ENCODE data around the gene NEURL1.
A peak's percentile ranks its signal among the peaks of the same experiment; 100 is the strongest.
"Not testable (repeated sequence)": the region's sequence is repeated elsewhere in the genome, so short reads cannot be mapped to it uniquely, and the experiment has no call there.

The NEURL1 gene

DNA sequence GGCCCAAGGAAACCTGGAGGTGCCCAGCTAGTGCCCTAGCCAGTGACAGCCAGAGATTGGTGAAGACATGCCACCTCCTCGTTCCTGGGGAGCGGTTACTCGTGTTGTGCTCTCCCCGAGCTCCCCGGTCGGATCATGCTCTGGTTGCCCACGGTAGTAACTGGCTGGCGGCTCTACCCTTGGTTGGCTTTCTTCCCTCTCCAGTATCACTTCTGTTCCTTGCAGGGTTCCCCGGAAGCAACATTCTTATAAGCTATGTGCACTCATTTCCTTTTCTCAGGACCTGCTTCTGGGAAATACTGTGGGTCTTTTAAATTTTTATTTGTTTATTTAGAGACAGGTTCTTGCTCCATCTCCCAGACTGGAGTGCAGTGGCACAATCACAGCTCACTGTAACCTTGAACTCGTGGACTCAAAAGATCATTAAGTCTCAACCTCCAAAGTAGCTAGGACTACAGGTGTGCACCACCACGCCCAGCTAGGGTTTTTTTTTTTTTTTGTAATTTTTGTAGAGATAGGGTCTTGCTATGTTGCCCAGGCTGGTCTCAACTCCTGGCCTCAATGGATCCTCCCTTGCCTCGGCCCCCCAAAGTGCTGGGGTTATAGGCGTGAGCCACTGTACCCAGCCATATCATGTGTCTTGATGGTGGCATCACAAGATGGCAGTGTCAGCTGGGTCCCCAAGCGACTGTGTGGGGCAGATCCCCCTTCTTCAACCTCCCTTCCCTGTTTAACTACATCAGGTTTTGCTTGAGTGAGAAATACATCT, 27.9 kb upstream of the NEURL1 start:
- no peak for DNase-seq

DNA sequence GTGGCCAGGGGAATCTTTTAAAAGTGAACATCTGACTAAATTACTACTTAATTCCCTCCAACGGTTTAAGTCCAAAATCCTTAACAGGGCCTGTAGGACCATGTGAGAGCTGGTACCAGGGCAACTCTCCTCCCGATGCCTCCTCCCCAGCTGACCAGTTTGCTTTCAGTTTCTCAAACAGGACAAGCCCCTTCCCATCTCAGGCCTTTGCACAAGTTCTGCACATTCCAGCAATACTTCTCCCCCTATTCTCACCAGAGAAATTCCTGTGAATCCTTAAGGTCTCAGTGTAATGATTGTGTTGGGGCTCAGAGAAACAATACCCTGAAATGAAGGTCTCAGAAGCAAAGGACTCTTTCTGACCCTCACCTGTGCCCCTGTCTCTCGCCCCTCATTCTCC, 26.8 kb upstream of the NEURL1 start:
- no peak for DNase-seq

- DNase-seq: no peak
Observed at GRCh38 chr10:103467406-103467805, 26.1 kb upstream of the NEURL1 start.

GRCh38 chr10:103469201-103469600, 24.3 kb upstream of the NEURL1 start:
- DNase-seq: no peak

- DNase-seq: peak in 1 of 2 donors; percentile 14
Observed at GRCh38 chr10:103470761-103471653, 22.5 kb upstream of the NEURL1 start.

DNA sequence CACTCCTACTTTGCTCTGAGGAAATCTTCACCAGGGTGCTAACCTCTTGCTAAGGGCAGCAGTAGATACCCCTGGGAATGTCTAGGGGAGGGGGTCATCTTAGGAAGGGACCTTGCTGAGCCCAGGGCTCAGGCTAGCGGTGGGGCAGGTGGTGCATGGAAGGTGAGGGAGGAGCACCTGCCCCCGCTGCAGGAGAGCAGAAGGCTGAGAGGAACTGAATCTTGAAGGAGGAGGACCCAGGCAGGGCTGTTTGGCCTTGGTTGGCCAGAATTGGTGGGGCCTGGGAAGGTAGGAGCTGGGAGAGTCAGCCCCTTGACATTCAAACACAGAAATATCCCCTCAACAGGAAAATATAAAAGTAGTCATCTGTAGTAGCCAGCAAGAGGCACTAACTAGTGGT, 21.5 kb upstream of the NEURL1 start:
- no peak for DNase-seq

GRCh38 chr10:103473261-103473671, 20.2 kb upstream of the NEURL1 start:
- DNase-seq: no peak

DNA sequence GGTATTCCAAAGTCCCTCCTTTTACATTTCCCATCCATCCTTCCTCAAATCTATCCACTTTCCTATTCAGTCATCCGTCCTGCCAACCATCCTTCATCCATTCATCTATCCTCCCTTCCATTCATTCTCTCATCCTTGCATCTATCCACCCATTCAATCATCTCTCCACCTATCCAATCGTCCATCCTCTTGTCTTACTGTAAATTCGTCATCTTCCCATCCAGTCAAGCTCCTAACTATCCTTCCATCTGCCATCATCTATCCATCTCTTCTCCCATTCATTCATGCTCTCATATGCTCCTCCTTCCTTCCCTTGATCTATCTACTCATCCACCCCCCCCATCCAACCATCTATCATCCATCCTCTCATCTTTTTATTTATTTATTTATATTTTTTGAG, 19.4 kb upstream of the NEURL1 start:
- no peak for DNase-seq

DNA sequence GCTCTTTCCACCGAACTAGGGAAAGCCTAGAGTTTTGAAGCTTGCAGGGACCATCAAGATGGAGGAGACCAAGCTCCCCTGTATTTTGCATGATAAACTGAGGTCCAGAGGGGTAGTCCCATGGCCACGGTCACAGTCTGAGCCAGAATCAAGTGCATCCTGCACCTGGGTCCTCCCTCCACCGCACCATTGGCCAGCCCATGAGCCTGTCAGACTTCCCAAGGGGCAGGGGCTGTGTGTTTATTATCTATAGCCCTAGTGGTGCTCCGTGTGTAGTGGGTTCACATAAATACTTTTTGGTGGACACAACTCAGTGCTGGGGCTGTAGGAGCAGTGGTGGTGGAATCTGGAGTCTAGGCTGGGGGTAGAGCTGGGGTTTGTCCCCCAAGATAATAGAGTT, 18.1 kb upstream of the NEURL1 start:
- no peak for DNase-seq

DNA sequence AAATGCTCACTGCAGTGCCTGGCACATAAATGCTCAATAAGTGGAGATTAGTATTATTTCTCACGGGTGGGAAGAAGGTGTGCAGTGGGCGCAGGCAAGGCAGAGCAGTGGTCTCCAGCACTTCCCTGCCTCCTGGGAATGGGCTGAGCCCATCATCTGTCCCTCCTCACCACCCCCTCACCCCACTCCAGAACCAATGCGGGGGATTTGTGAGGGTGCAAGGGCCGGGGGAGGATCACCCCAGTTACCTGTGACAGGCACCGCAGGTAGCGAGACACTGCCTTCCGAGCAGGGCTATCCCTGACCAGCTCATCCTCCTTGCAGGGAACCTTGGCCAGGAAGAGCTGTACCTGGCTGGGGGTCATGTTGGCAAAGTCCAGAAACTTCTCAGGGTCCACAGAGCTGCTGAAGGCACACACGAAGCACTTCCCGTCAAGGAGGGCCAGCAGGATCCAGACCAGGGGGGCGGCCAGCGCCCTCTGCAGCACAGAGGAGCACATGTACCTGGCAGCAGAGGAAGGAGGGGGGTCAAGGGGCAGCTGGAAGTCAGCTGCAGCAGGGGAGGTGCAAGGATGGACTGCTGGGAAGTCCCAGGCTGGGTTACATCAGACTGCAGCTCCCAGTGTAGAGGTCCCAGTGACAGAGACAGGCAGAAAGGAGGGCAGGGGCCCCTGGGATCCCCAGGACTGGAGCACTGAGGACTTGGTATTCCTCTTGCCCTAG, 17.3 kb upstream of the NEURL1 start:
- no peak for DNase-seq

DNA sequence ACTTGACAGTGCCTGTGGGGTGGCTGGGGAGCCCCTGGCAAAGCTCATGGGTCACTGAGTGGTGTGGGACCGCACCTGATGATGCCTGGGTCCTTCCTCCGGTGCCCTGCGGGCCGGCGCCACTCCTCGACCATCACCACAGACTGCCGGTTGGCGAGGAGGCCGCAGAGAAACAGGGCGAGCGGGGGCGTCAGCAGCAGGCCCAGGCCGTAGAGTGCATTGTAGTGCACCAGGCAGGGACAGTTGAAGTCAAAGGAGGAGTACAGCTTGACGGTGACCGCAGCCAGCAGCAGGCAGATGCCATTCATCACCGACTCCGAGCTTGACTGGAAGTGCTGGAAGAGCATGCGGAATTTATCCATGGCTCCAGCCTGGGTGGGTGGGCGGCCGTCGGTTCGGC, 14.8 kb upstream of the NEURL1 start:
- no peak for DNase-seq

GRCh38 chr10:103479135-103479534, 14.4 kb upstream of the NEURL1 start, which contains the start of gene CALHM3:
Gene CALHM3, minus strand, starts transcription at chr10:103479240. Its CDS starts 208 bp downstream, at chr10:103479032.
- no peak for DNase-seq

- no peak for DNase-seq
Observed at GRCh38 chr10:103480521-103480920, 13.0 kb upstream of the NEURL1 start.

DNA sequence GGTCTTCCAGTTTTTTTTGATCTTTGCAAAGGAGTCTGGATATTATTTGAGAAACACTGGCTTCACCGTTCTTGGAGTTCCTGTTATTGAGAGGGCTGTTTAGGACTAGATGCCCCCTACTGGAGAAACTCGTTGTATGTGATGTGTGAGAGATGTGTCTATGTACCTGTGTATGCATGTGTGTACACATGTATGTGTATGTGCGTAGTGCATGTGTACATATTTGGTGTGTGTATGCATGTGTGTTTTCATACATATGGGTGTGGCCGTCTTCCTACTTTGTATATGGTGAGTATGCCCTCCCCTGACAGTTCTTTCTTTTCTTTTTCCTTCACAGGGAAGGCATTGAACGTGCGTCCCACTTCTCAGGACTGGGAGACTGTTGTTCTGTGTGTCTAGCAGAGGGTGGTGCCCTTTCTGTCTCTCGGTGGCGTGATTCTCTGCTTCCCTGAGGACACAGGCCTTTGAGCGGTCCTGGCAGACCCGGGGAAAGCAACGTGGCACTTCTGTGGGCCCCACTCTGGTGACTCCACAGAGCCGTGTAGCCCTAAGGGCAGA, 11.5 kb upstream of the NEURL1 start:
- DNase-seq: peak in 1 of 2 donors; percentile 40

DNA sequence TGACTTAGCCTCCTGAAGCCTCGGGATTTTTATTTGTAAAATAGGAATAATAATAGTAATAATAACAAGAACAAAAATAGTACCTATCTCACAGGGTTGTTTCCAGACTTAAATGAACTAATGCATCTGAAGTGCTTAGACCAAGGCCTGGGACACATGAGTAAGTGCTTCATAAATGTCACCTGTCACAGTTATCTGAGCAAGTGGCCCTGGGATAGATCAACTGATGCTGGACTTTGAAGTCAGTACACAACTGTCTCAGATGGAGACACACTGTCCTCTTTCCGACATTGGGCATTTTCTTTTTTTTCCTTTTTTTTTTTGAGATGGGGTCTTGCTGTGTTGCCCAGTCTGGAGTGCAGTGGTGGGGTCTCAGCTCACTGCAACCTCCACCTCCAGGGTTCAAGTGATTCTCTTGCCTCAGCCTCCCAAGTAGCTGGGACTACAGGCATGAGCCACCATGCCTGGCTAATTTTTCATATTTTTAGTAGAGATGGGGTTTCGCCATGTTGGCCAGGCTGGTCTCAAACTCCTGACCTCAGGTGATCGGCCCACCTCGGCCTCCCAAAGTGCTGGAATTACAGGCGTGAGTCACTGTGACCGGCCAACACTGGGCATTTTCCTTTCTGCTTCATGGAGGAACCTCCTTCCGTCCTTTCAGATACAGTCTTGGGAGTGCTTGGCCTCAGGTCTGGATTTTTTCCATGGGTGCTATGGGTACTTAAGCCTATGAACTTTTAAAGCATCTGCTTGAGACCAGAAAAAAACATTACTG, 6.7 kb upstream of the NEURL1 start:
- DNase-seq: not testable (repeated sequence)

DNA sequence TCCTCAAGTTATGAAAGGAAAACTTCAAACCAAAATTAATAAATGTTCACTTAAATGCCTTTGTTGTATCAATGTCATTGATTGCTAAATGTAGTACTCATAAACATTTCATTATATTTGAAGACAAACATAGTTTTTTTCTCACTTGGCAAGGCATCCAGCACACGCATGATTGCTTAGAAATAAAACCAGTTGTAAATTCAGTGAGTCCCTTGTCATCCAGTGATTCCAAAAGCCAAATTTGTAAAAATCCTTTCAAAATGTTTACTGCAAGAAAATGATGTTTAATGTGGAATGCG, 6.1 kb upstream of the NEURL1 start:
- DNase-seq: no peak

DNA sequence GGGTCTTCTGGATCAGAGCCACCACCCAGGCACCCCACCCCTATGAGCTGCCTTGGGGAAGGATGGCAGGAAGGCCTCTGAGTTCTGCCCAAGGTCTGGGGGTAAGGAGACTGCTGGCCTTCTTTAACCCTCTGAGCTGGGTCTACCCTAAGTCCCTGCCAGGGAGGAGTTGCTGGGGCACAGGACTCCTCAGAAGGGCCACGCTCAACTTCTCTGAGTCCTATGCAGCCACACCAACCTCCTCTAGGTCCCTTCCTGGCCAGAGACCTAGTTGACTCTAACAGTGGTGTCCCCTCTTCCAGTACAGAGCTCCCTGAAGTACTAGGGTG, 2.6 kb upstream of the NEURL1 start:
- DNase-seq: no peak

- no peak for DNase-seq
Observed at GRCh38 chr10:103491729-103492364, 1.7 kb upstream of the NEURL1 start.

DNA sequence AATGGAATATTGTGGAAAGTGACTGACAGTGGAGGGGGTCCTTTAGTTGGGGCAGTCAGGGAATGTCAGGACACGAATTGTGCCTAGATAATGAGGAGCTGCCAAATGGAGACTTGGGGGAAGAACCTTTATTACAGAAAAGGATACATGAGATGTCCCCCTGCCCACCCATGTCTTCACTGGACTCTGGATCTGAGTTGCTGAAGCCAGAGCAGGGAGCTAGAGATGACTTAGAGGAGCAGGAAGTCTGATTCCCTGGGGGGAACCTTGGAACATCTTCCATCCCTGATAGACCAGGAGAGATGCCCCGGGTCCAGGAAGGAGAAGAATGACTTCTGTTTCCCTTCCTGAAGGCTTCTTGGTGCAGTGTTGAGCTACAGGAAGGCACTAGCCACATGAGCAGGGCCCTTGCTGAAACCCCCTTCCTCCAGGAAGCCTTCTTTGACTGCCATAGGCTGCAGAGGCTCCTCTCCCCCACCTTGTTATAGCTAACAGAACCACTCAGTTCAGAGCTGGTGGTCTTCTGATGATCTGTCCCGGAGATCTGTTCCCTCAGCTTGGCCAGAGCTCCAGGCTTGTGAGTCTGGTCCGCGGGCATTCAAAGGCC, 747 bp upstream of the NEURL1 start:
- DNase-seq: no peak

DNA sequence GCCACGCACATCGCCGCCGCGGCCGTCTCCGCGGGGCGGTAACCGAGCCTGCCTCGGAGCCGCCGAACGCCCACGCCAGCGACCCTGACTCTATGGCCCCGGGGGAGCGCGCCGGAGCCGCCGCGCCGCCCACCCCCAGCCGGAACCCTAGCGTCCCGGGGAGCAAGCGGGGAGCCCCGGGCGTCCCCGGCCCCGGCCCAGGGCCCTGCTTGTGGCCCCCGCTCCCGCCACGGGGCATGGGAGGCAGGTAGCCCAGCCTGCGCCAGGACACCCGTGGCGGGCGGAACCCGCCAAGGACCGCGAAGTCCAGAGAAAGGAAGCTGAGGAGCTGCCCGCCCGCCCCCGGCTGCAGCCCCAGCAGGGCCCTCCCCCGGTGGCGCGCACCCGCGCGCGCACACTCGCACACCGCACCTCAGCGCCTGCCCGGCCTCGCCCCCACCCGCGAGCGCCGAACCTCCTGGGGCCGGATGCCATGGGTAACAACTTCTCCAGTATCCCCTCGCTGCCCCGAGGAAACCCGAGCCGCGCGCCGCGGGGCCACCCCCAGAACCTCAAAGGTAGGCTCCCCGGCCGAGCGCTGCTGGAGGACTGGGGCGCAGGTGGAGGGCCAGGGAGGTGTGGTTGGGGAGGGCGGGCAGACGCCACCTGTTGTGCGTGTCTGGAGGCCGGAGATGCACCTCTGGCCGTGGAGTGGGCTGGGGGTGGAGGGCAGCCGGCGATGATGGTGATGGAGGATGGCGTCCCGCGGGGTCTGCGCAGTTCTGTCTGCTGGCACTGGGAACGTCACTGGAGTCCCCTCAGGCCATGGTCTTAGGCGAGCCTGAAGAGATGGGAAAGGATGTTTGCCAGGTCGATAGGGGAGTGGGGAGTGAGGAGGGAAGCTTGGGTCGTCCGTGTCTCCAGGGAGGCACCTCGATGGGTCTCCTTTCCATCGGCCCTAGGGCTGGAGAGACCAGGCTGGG, 692 bp downstream of the NEURL1 start:
- no peak for DNase-seq
